SU-DHL-6 (cell line): ENCODE measurements around the gene SGMS2.

Experiments used
- H2AFZ ChIP-seq: fragments of 200-600 bp; sonication (generic); 2 replicates; pipeline ENCODE4 v1.6.1; 2014; ENCODE audit warnings: low read depth, mild to moderate bottlenecking, moderate library complexity, mixed read lengths, antibody characterized with exemption, low read length; ENCODE audit not compliant: severe bottlenecking
- H3F3A ChIP-seq: fragments of 200-600 bp; shearing (Covaris generic); 2 replicates; pipeline ENCODE4 v1.6.0; 2016; ENCODE audit warnings: antibody characterized with exemption, mild to moderate bottlenecking; ENCODE audit not compliant: insufficient read depth
- H3K27ac ChIP-seq: fragments of 200-600 bp; sonication (generic); 2 replicates; pipeline ENCODE4 v1.5.1; 2016; ENCODE audit warnings: low read depth, mild to moderate bottlenecking, low read length, moderate library complexity, mixed read lengths
- H3K27me3 ChIP-seq: fragments of 200-600 bp; sonication (generic), shearing (Covaris generic); 2 replicates; pipeline ENCODE4 v1.6.0; 2014; ENCODE audit warnings: mild to moderate bottlenecking, low read length
- H3K36me3 ChIP-seq: fragments of 200-600 bp; sonication (generic); 2 replicates; pipeline ENCODE4 v1.6.1; 2014; ENCODE audit warnings: mild to moderate bottlenecking, low read length, mixed read lengths
- H3K4me2 ChIP-seq: fragments of 300-600, 200-600 bp; shearing (Covaris generic), sonication (generic); 2 replicates; pipeline ENCODE4 v1.6.0; 2014; ENCODE audit warnings: low read length, low read depth, mild to moderate bottlenecking; ENCODE audit not compliant: poor library complexity, severe bottlenecking
- H3K4me3 ChIP-seq: fragments of 200-600 bp; sonication (generic); 2 replicates; pipeline ENCODE4 v1.5.1; 2014; ENCODE audit warnings: antibody characterized with exemption, low read length, mild to moderate bottlenecking, mixed read lengths; ENCODE audit not compliant: insufficient read depth, poor library complexity, severe bottlenecking
- H3K79me2 ChIP-seq: fragments of 200-600 bp; sonication (generic); 2 replicates; pipeline ENCODE4 v1.6.1; 2014; ENCODE audit warnings: mild to moderate bottlenecking, low read length, moderate library complexity; ENCODE audit not compliant: insufficient read depth
- H3K9ac ChIP-seq: fragments of 200-600 bp; sonication (generic); 2 replicates; pipeline ENCODE4 v1.7.0; 2014; ENCODE audit warnings: mild to moderate bottlenecking, low read length
- H3K9me2 ChIP-seq: fragments of 200-600 bp; sonication (generic); replicated peaks from 2 replicates; pipeline ENCODE4 v1.6.1; 2014; ENCODE audit warnings: low read length; ENCODE audit not compliant: insufficient read depth
- H3K9me3 ChIP-seq: fragments of 200-600 bp; sonication (generic); 2 replicates; pipeline ENCODE4 v1.6.1; 2014; ENCODE audit warnings: low read length, mixed read lengths; ENCODE audit not compliant: insufficient read depth
- H4K20me1 ChIP-seq: fragments of 200-600 bp; sonication (generic); 2 replicates; pipeline ENCODE4 v1.6.1; 2014; ENCODE audit warnings: low read depth, mild to moderate bottlenecking, antibody characterized with exemption, low read length, moderate library complexity, mixed read lengths
- CTCF ChIP-seq: fragments of 200-600 bp; sonication (generic); IDR thresholded peaks from one replicate; pipeline ENCODE4 v1.5.1; 2017; ENCODE audit warnings: antibody characterized with exemption, mild to moderate bottlenecking, low read length, moderate library complexity; ENCODE audit not compliant: insufficient read depth, poor library complexity, severe bottlenecking
- EZH2phosphoT487 ChIP-seq: fragments of 200-600 bp; sonication (generic), shearing (Covaris generic); conservative IDR thresholded peaks from 2 replicates; pipeline ENCODE4 v1.6.1; 2018; ENCODE audit warnings: mild to moderate bottlenecking, antibody characterized with exemption, low read length, moderate library complexity, mixed read lengths

The SGMS2 gene

GRCh38 chr4:107818301-107818910 lies 6.3 kb upstream of the SGMS2 start:
- TF ChIP-seq CTCF (no peak), EZH2phosphoT487 (no peak)
- H3K4me2 ChIP-seq, result no peak overlapping the region
- no peaks in the 10 kb centered on the region for H3K9me3 ChIP-seq
- H3K27me3 ChIP-seq, result no peaks in the 10 kb centered on the region
- H3K9ac ChIP-seq, result no peak overlapping the region
- no peak overlapping the region for H3K4me3 ChIP-seq
- no peaks in the 10 kb centered on the region for H3K9me2 ChIP-seq
- no peaks in the 10 kb centered on the region for H3K36me3 ChIP-seq
- H4K20me1 ChIP-seq, result no peaks in the 10 kb centered on the region
- H3K79me2 ChIP-seq, result no peaks in the 10 kb centered on the region
- no peaks in the 10 kb centered on the region for H3F3A ChIP-seq
- H3K27ac ChIP-seq, result no peak overlapping the region
- no peak overlapping the region for H2AFZ ChIP-seq

- H3K79me2 ChIP-seq, result no peaks in the 10 kb centered on the region
- TF ChIP-seq CTCF (no peak), EZH2phosphoT487 (no peak)
- no peaks in the 10 kb centered on the region for H3K36me3 ChIP-seq
- H3K9me2 ChIP-seq, result no peaks in the 10 kb centered on the region
- no peak overlapping the region for H3K4me3 ChIP-seq
- H3K27me3 ChIP-seq, result no peaks in the 10 kb centered on the region
- H3K9ac ChIP-seq, result no peak overlapping the region
- H3K27ac ChIP-seq, result no peak overlapping the region
- no peaks in the 10 kb centered on the region for H3F3A ChIP-seq
- H4K20me1 ChIP-seq, result no peaks in the 10 kb centered on the region
- H3K9me3 ChIP-seq, result no peaks in the 10 kb centered on the region
- H2AFZ ChIP-seq, result no peak overlapping the region
- no peak overlapping the region for H3K4me2 ChIP-seq
These were observed 822 bp upstream of the SGMS2 start for GRCh38 chr4:107823870-107824349.

- no peak for TF ChIP-seq CTCF
- TF ChIP-seq EZH2phosphoT487, result no peak
- Histone ChIP-seq H3K9me2 (no peaks in the 10 kb centered on the region), H3K9ac (no peak overlapping the region), H3K27ac (no peak overlapping the region), H3K27me3 (no peaks in the 10 kb centered on the region), H3K4me2 (no peak overlapping the region), H3K4me3 (no peak overlapping the region), H3K79me2 (no peaks in the 10 kb centered on the region), H3F3A (no peaks in the 10 kb centered on the region), H2AFZ (no peak overlapping the region), H3K9me3 (no peaks in the 10 kb centered on the region), H4K20me1 (no peaks in the 10 kb centered on the region), H3K36me3 (no peaks in the 10 kb centered on the region)
These were observed 516 bp downstream of the SGMS2 start for GRCh38 chr4:107825072-107825824.
